H9 (cell line): ENCODE measurements around the gene WNT4. TPM values are rescaled to one million over a fixed set of nuclear protein-coding genes. Genes with fewer than 3 reads are reported as not detected.

Experiments
- DNase-seq: peaks from one replicate; pipeline ENCODE4 v3.0.0-alpha.2; 2017
- H2AFZ ChIP-seq: one replicate; pipeline ENCODE4 v1.6.1; 2013; ENCODE audit warnings: mild to moderate bottlenecking, low read length, control low read depth, moderate library complexity
- H2AK5ac ChIP-seq: 2 replicates; pipeline ENCODE4 v1.6.1; 2013; ENCODE audit warnings: low read length, control low read depth, mixed read lengths; ENCODE audit not compliant: insufficient read length
- H2BK120ac ChIP-seq: one replicate; pipeline ENCODE4 v1.6.1; 2013; ENCODE audit warnings: low read depth, mild to moderate bottlenecking, low read length, control low read depth, inconsistent platforms; ENCODE audit not compliant: poor library complexity, severe bottlenecking
- H2BK12ac ChIP-seq: 2 replicates; pipeline ENCODE4 v1.6.1; 2013; ENCODE audit warnings: low read length, control low read depth, mixed read lengths, low read depth; ENCODE audit not compliant: insufficient read length
- H2BK15ac ChIP-seq: 2 replicates; pipeline ENCODE4 v1.6.1; 2013; ENCODE audit warnings: low read depth, low read length, control low read depth
- H2BK20ac ChIP-seq: one replicate; pipeline ENCODE4 v1.6.1; 2013; ENCODE audit warnings: low read depth, mild to moderate bottlenecking, low read length, control low read depth, inconsistent platforms; ENCODE audit not compliant: poor library complexity, severe bottlenecking
- H2BK5ac ChIP-seq: 2 replicates; pipeline ENCODE4 v1.6.1; 2013; ENCODE audit warnings: low read length, control low read depth, mixed read lengths; ENCODE audit not compliant: insufficient read length
- H3K14ac ChIP-seq: 2 replicates; pipeline ENCODE4 v1.6.1; 2013; ENCODE audit warnings: low read length, control low read depth; ENCODE audit not compliant: insufficient read depth
- H3K18ac ChIP-seq: 2 replicates; pipeline ENCODE4 v1.6.1; 2013; ENCODE audit warnings: low read depth, mild to moderate bottlenecking, mixed read lengths, low read length, control low read depth; ENCODE audit not compliant: insufficient read length
- H3K23ac ChIP-seq: 2 replicates; pipeline ENCODE4 v1.6.1; 2013; ENCODE audit warnings: low read length, control low read depth, mixed read lengths, low read depth; ENCODE audit not compliant: insufficient read length
- H3K23me2 ChIP-seq: 2 replicates; pipeline ENCODE4 v1.6.1; 2013; ENCODE audit warnings: low read depth, mild to moderate bottlenecking, mixed read lengths, low read length, control low read depth; ENCODE audit not compliant: insufficient read length, poor library complexity, severe bottlenecking
- H3K27ac ChIP-seq: 2 replicates; pipeline ENCODE4 v1.5.1; 2013; ENCODE audit warnings: low read length, control low read depth, mixed read lengths, low read depth; ENCODE audit not compliant: insufficient read length
- H3K27me3 ChIP-seq: 2 replicates; pipeline ENCODE4 v1.6.1; 2013; ENCODE audit warnings: low read length, control low read depth, inconsistent platforms; ENCODE audit not compliant: insufficient read depth
- H3K4ac ChIP-seq: 2 replicates; pipeline ENCODE4 v1.6.1; 2013; ENCODE audit warnings: low read depth, mild to moderate bottlenecking, control low read depth, inconsistent platforms, low read length, moderate library complexity
- H3K4me1 ChIP-seq: 2 replicates; pipeline ENCODE4 v1.6.1; 2013; ENCODE audit warnings: low read length, control low read depth, inconsistent platforms; ENCODE audit not compliant: insufficient read depth
- H3K4me2 ChIP-seq: 2 replicates; pipeline ENCODE4 v1.6.1; 2013; ENCODE audit warnings: low read length, control low read depth, mixed read lengths; ENCODE audit not compliant: insufficient read length, insufficient read depth
- H3K56ac ChIP-seq: 2 replicates; pipeline ENCODE4 v1.6.1; 2013; ENCODE audit warnings: low read depth, mild to moderate bottlenecking, mixed read lengths, low read length, control low read depth; ENCODE audit not compliant: insufficient read length
- H3K79me1 ChIP-seq: 2 replicates; pipeline ENCODE4 v1.6.1; 2013; ENCODE audit warnings: low read depth, mild to moderate bottlenecking, moderate library complexity, low read length, control low read depth, inconsistent platforms; ENCODE audit not compliant: insufficient read depth, poor library complexity, severe bottlenecking
- H3K79me2 ChIP-seq: 2 replicates; pipeline ENCODE4 v1.6.1; 2013; ENCODE audit warnings: low read length, control low read depth, inconsistent platforms; ENCODE audit not compliant: insufficient read depth
- H3K9ac ChIP-seq: 2 replicates; pipeline ENCODE4 v1.6.1; 2013; ENCODE audit warnings: low read length, control low read depth, mixed read lengths; ENCODE audit not compliant: insufficient read length; ENCODE audit errors: extremely low read depth
- H3K9me3 ChIP-seq: one replicate; pipeline ENCODE4 v1.6.1; 2013; ENCODE audit warnings: low read depth, low read length, inconsistent platforms; ENCODE audit not compliant: control insufficient read depth
- H3T11ph ChIP-seq: one replicate; pipeline ENCODE4 v1.6.1; 2013; ENCODE audit warnings: mild to moderate bottlenecking, low read length, control low read depth, inconsistent platforms
- H4K20me1 ChIP-seq: one replicate; pipeline ENCODE4 v1.6.1; 2013; ENCODE audit not compliant: control insufficient read depth, insufficient read length, insufficient read depth
- H4K5ac ChIP-seq: 2 replicates; pipeline ENCODE4 v1.6.1; 2013; ENCODE audit warnings: low read depth, mild to moderate bottlenecking, mixed read lengths, low read length, control low read depth; ENCODE audit not compliant: insufficient read length
- H4K8ac ChIP-seq: replicated peaks from 2 replicates; pipeline ENCODE4 v1.6.1; 2013; ENCODE audit warnings: low read length, control low read depth, mixed read lengths, low read depth; ENCODE audit not compliant: insufficient read length
- H4K91ac ChIP-seq: 2 replicates; pipeline ENCODE4 v1.6.1; 2013; ENCODE audit warnings: low read depth, mild to moderate bottlenecking, moderate library complexity, mixed read lengths, low read length, control low read depth; ENCODE audit not compliant: insufficient read length
- H3K27ac Mint-ChIP-seq, 3 experiments: 2 replicates in 2 of 3; 3 replicates in 1 of 3; pipeline ENCODE4 v1.8.0; 2020 to 2021; ENCODE audit warnings: mixed read lengths in 3 of 3, mild to moderate bottlenecking in 1 of 3, moderate library complexity in 1 of 3
- H3K27me3 Mint-ChIP-seq: 2 replicates; pipeline ENCODE4 v1.8.0; 2021; ENCODE audit warnings: low read depth, mild to moderate bottlenecking, moderate library complexity, mixed read lengths
- H3K36me3 Mint-ChIP-seq, 3 experiments: 2 replicates in 2 of 3; 3 replicates in 1 of 3; pipeline ENCODE4 v1.8.0; 2020 to 2021; ENCODE audit warnings: low read depth in 3 of 3, mixed read lengths in 3 of 3; ENCODE audit not compliant: insufficient read depth in 1 of 3
- H3K4me1 Mint-ChIP-seq, 2 experiments: 2 replicates each; pipeline ENCODE4 v1.8.0; 2020; ENCODE audit warnings: mixed read lengths in 2 of 2
- H3K4me3 Mint-ChIP-seq, 2 experiments: 2 replicates in 1 of 2; 3 replicates in 1 of 2; pipeline ENCODE4 v1.8.0; 2020 to 2021; ENCODE audit warnings: mild to moderate bottlenecking in 2 of 2, mixed read lengths in 2 of 2, moderate library complexity in 1 of 2
- H3K9me3 Mint-ChIP-seq, 2 experiments: 2 replicates in 1 of 2; 3 replicates in 1 of 2; pipeline ENCODE4 v1.8.0; 2020; ENCODE audit warnings: mild to moderate bottlenecking in 2 of 2, mixed read lengths in 2 of 2, moderate library complexity in 1 of 2
- CTCF ChIP-seq: fragments of 200-600 bp; sonication (generic); conservative IDR thresholded peaks from 3 replicates; pipeline ENCODE4 v1.8.0; 2021; ENCODE audit warnings: antibody characterized with exemption, mild to moderate bottlenecking
- WGBS: extraction: QIAGEN DNeasy Blood & Tissue Kit; methylation state at CpG from one replicate; pipeline ENCODE4 v1.1.7; 2013; ENCODE audit warnings: missing lambda C conversion rate, low lambda C conversion rate, mixed read lengths; ENCODE audit not compliant: insufficient read length; ENCODE audit errors: extremely low coverage; 5-methylcytosine and 5-hydroxymethylcytosine counted together
- total RNA-seq: library from RNA; stranded (reverse); gene quantifications from 2 replicates; pipeline ENCODE4 v1.2.1, GENCODE V29; 2021

The WNT4 gene
- total RNA-seq, 1 experiment from 2014 or later = 1.4 TPM

GRCh38 chr1:22111620-22112019 is 31.3 kb downstream of the WNT4 start:
- Histone ChIP-seq H3K27me3 (no peaks in the 10 kb centered on the region), H3K14ac (no peak overlapping the region), H3K4me1 (no peaks in the 10 kb centered on the region; the same call in 1 of the 2 replicates), H4K20me1 (no peaks in the 10 kb centered on the region), H3K9me3 (no peaks in the 10 kb centered on the region), H3K27ac (no peak overlapping the region), H3K4ac (no peak overlapping the region), H3K4me2 (no peak overlapping the region), H2AFZ (no peak overlapping the region), H3K79me1 (peaks cover 2% of the 10 kb centered on the region), H3K79me2 (no peaks in the 10 kb centered on the region), H3K23ac (no peak overlapping the region), H3K9ac (no peak overlapping the region), H4K5ac (no peak overlapping the region), H2AK5ac (no peak overlapping the region), H2BK15ac (no peak overlapping the region), H3K56ac (no peak overlapping the region), H3T11ph (no peak overlapping the region), H4K91ac (no peak overlapping the region), H2BK120ac (no peak overlapping the region), H3K18ac (no peak overlapping the region), H2BK5ac (no peak overlapping the region), H2BK20ac (no peak overlapping the region), H2BK12ac (no peak overlapping the region), H4K8ac (no peak overlapping the region), H3K23me2 (no peaks in the 10 kb centered on the region)
- Mint-ChIP-seq H3K36me3 (peaks cover 0 to 9% (median 7%) of the 10 kb centered on the region in 3 experiments; a peak in 6 of 7 replicates), H3K4me1 (peaks cover 22 to 33% of the 10 kb centered on the region in 2 experiments), H3K4me3 (no peak overlapping the region), H3K9me3 (no peaks in the 10 kb centered on the region), H3K27ac (peak overlapping the region in 1 of 3 experiments; percentile 42; a peak in 1 of 7 replicates), H3K27me3 (no peaks in the 10 kb centered on the region)
- no peak for TF ChIP-seq CTCF
- DNase-seq = no peak
- no CpG with 5 or more reads among the region's 3 CpGs for WGBS
